CD4-positive, alpha-beta T cell treated with Interleukin-2 at 100 ng/mL for 4 hours (primary cell): ENCODE data around the gene TBC1D21.
"Not testable (repeated sequence)": the region's sequence is repeated elsewhere in the genome, so short reads cannot be mapped to it uniquely, and the experiment has no call there.

Source experiments
- DNase-seq: peaks from one replicate; pipeline ENCODE4 v3.0.0-alpha.2; 2020; ENCODE audit warnings: low spot score

TBC1D21 gene

GRCh38 chr15:73930371-73930770 lies 57.0 kb downstream of the TBC1D21 start:
- no peak for DNase-seq

GRCh38 chr15:73930790-73931281 lies 57.5 kb downstream of the TBC1D21 start:
- DNase-seq = no peak

- DNase-seq = no peak
Measured at GRCh38 chr15:73931441-73931840, 58.1 kb downstream of the TBC1D21 start.

- DNase-seq = no peak
Measured at GRCh38 chr15:73932381-73933191, 59.2 kb downstream of the TBC1D21 start.

GRCh38 chr15:73934281-73934680 lies 60.9 kb downstream of the TBC1D21 start:
- DNase-seq = no peak

- no peak for DNase-seq
Measured at GRCh38 chr15:73935547-73935946, 62.2 kb downstream of the TBC1D21 start.

- DNase-seq = no peak
Measured at GRCh38 chr15:73936181-73936580, 62.8 kb downstream of the TBC1D21 start.

- DNase-seq = no peak
Measured at GRCh38 chr15:73936588-73937290, 63.4 kb downstream of the TBC1D21 start.

GRCh38 chr15:73937296-73937695 lies 63.9 kb downstream of the TBC1D21 start:
- no peak for DNase-seq

GRCh38 chr15:73937726-73938125 lies 64.4 kb downstream of the TBC1D21 start:
- DNase-seq = no peak

- DNase-seq = not testable (repeated sequence)
Measured at GRCh38 chr15:73938516-73938915, 65.2 kb downstream of the TBC1D21 start.
